Heart left ventricle (tissue), 16 donors: Measurements from ENCODE around the gene KRT10. TPM values are rescaled to one million over a fixed set of nuclear protein-coding genes. Genes with fewer than 3 reads are reported as not detected.

Source experiments
- ATAC-seq, 4 donors: fragments of 200-7000 bp; cut with Tn5 transposase; one replicate each; pipeline ENCODE4 v1.9.1; 2020 to 2022; ENCODE audit warnings: moderate library complexity in 4 of 4, mild to moderate bottlenecking in 3 of 4, moderate number of reproducible peaks in 1 of 4
- DNase-seq, 5 donors: peaks; one replicate each; pipeline ENCODE4 v3.0.0-alpha.2; 2020
- H3K27ac ChIP-seq, 12 donors: fragments of 200-600 bp; sonication (generic) in 4 of 12; one replicate each; pipeline versions ENCODE4 v1.5.0 to v1.8.0; 2016 to 2022; ENCODE audit warnings: mild to moderate bottlenecking in 2 of 12
- H3K27me3 ChIP-seq, 9 donors: fragments of 200-600 bp; sonication (generic) in 2 of 9; one replicate each; pipeline versions ENCODE4 v1.5.1 to v1.8.0; 2016 to 2022; ENCODE audit warnings: mild to moderate bottlenecking in 3 of 9
- H3K36me3 ChIP-seq, 9 donors: fragments of 200-600 bp; sonication (generic) in 2 of 9; one replicate each; pipeline versions ENCODE4 v1.5.0 to v1.8.0; 2018 to 2022; ENCODE audit warnings: mild to moderate bottlenecking in 2 of 9
- H3K4me1 ChIP-seq, 12 donors: fragments of 200-600 bp; sonication (generic) in 4 of 12; one replicate each; pipeline versions ENCODE4 v1.5.0 to v1.8.0; 2016 to 2022; ENCODE audit warnings: mild to moderate bottlenecking in 3 of 12
- H3K4me3 ChIP-seq, 12 donors: fragments of 200-600 bp; sonication (generic) in 4 of 12; one replicate each; pipeline versions ENCODE4 v1.5.0 to v1.8.0; 2017 to 2022; ENCODE audit warnings: mild to moderate bottlenecking in 9 of 12, moderate library complexity in 4 of 12
- H3K9me3 ChIP-seq, 12 donors: fragments of 200-600 bp; sonication (generic) in 4 of 12; one replicate each; pipeline versions ENCODE4 v1.5.0 to v1.8.0; 2016 to 2022; ENCODE audit warnings: mild to moderate bottlenecking in 1 of 12
- CTCF ChIP-seq, 12 donors: fragments of 200-600 bp; sonication (generic) in 4 of 12; IDR thresholded peaks; one replicate each; pipeline versions ENCODE4 v1.5.0 to v1.8.0; 2018 to 2022; ENCODE audit warnings: antibody characterized with exemption in 12 of 12, mild to moderate bottlenecking in 5 of 12
- POLR2A ChIP-seq, 2 donors: fragments of 450-650 bp; IDR thresholded peaks; one replicate each; pipeline ENCODE4 v1.6.1; 2017; ENCODE audit warnings: antibody characterized with exemption in 2 of 2, mild to moderate bottlenecking in 2 of 2, moderate library complexity in 2 of 2
- WGBS, 4 donors: extraction: QIAGEN DNeasy Blood & Tissue Kit in 2 of 4; methylation state at CpG; one replicate each; pipeline versions ENCODE4 v1.1.5 to v1.1.7; 2013 to 2018; 5-methylcytosine and 5-hydroxymethylcytosine counted together
- intact Hi-C, 10 donors: fragments of 100-400 bp; cut with DNase I; formaldehyde crosslinking; loops; one replicate each; pipeline versions ENCODE4 v1.11.1 to v1.14.2; 2022
- polyA plus RNA-seq, 2 donors: library from polyadenylated mRNA; stranded (reverse); fragments of 200-250 nt; gene quantifications; one replicate each; pipeline ENCODE4 v1.2.3, GENCODE V29; 2013
- total RNA-seq, 9 donors: library from RNA; depleted of rRNA in 2 of 9; stranded (reverse); fragments of >200 nt in 2 of 9; fragmentation: NEBNext Ultra II Directional in 3 of 9; extraction: Animal tissue kit (Norgen Biotek cat#: 25700) in 3 of 9; gene quantifications; one replicate each; pipeline versions ENCODE4 v1.1.0 to v1.2.4, GENCODE V29; 2016 to 2023
- donor health status: ischemic (EF 13 %, LVEDD 7.1; RV severe dilation, severe dysfunction).
- donor health status: healthy with polysubstance abuse.
- donor health status: DM: no; HTN: yes; CAD: no.
- donor health status: DM: no; HTN: no; CAD: no.
- donor health status: ischemic (EF 25% LVEDD 6.9; RV normal size, moderate dysfunction).
- donor health status: ischemic (EF 25% LVEDD 5.7; RV mildly dilated, moderate dysfunction).
- donor health status: healthy.
- donor health status: DM: yes; HTN: yes; CAD: no.
- donor health status: ischemic (EF 35%, LVEDD 5.7; RV mildly dilated, moderate dysfunction).
- donor health status: nonischemic (EF 11% LVEDD 7.7; RV severe dilation, severe dysfunction).
- donor health status: DM: yes; HTN: yes; CAD: no.
- donor health status: PGD.
- donor health status: ischemic (EF 29% LVEDD 5.4; RV normal size, mild dysfunction).
- donor health status: nonischemic (EF 23%, LVEDD 6.1; RV moderate dilation, normal function).

KRT10 gene
- total and polyA plus RNA-seq, 11 donors: 17.6 to 81.9 (median 50.1) TPM

- no peak overlapping the region for H3K4me3 ChIP-seq
- ATAC-seq: no peak
- intact Hi-C loops: no loop called here
- H3K27me3 ChIP-seq: no peaks in the 10 kb centered on the region
- no peaks in the 10 kb centered on the region for H3K4me1 ChIP-seq
- no peak for DNase-seq
- H3K27ac ChIP-seq: no peak overlapping the region
- WGBS, 4 donors: 47 to 89% (median 65%) methylated on average over 3 of the region's 3 CpGs
- no peaks in the 10 kb centered on the region for H3K36me3 ChIP-seq
- H3K9me3 ChIP-seq: no peaks in the 10 kb centered on the region
- TF ChIP-seq POLR2A (IDR thresholded peaks at IDR 0.05): no peak
- no peak for TF ChIP-seq CTCF (IDR thresholded peaks at IDR 0.05)
Measured at GRCh38 chr17:40843242-40843641, 20.8 kb upstream of the KRT10 start.

GRCh38 chr17:40841246-40841645 lies 18.8 kb upstream of the KRT10 start:
- Histone ChIP-seq H3K9me3 (no peaks in the 10 kb centered on the region), H3K27ac (no peak overlapping the region), H3K4me3 (no peak overlapping the region), H3K36me3 (peaks cover 0 to 4% (median 0%) of the 10 kb centered on the region in 9 donors), H3K27me3 (no peaks in the 10 kb centered on the region), H3K4me1 (no peaks in the 10 kb centered on the region)
- DNase-seq (no peak), ATAC-seq (no peak)
- WGBS, 4 donors: 81 to 86% (median 83%) methylated on average over 3 of the region's 3 CpGs
- TF ChIP-seq CTCF (IDR thresholded peaks at IDR 0.05) (no peak), POLR2A (IDR thresholded peaks at IDR 0.05) (no peak)
- intact Hi-C loops: no loop called here

- Histone ChIP-seq H3K4me1 (no peaks in the 10 kb centered on the region), H3K36me3 (peaks cover 0 to 22% (median 15%) of the 10 kb centered on the region in 9 donors), H3K9me3 (no peaks in the 10 kb centered on the region), H3K27me3 (no peaks in the 10 kb centered on the region), H3K4me3 (no peak overlapping the region), H3K27ac (no peak overlapping the region)
- intact Hi-C loops: no loop called here
- ATAC-seq (no peak), DNase-seq (no peak)
- WGBS, 4 donors: 77 to 83% (median 83%) methylated on average over 3 of the region's 3 CpGs
- no peak for TF ChIP-seq POLR2A (IDR thresholded peaks at IDR 0.05)
- no peak for TF ChIP-seq CTCF (IDR thresholded peaks at IDR 0.05)
Measured at GRCh38 chr17:40839194-40839593, 16.8 kb upstream of the KRT10 start.

- Histone ChIP-seq H3K4me3 (no peak overlapping the region), H3K27me3 (no peaks in the 10 kb centered on the region), H3K4me1 (peaks cover 0 to 6% (median 0%) of the 10 kb centered on the region in 12 donors), H3K27ac (no peak overlapping the region), H3K9me3 (no peaks in the 10 kb centered on the region), H3K36me3 (peaks cover 0 to 31% (median 16%) of the 10 kb centered on the region in 9 donors)
- ATAC-seq: no peak
- 96 to 100% (median 98%) methylated on average over 4 of the region's 4 CpGs for WGBS, 4 donors
- intact Hi-C loops: no loop called here
- no peak for DNase-seq
- TF ChIP-seq CTCF (IDR thresholded peaks at IDR 0.05) (no peak), POLR2A (IDR thresholded peaks at IDR 0.05) (no peak)
Measured at GRCh38 chr17:40836020-40836419, 13.6 kb upstream of the KRT10 start.
